IPS-20b (cell line): ENCODE data around the gene MRE11.

ENCODE experiments used
- H3K27ac ChIP-seq: one replicate; pipeline ENCODE4 v1.5.1; 2013; ENCODE audit warnings: low read length
- H3K27me3 ChIP-seq: 2 replicates; pipeline ENCODE4 v1.6.1; 2013; ENCODE audit warnings: mild to moderate bottlenecking, low read length, inconsistent platforms; ENCODE audit not compliant: insufficient read depth
- H3K36me3 ChIP-seq: 2 replicates; pipeline ENCODE4 v1.6.1; 2013; ENCODE audit warnings: low read depth, mild to moderate bottlenecking, inconsistent platforms, low read length, moderate library complexity; ENCODE audit not compliant: insufficient read depth
- H3K4me1 ChIP-seq: 2 replicates; pipeline ENCODE4 v1.6.1; 2013; ENCODE audit warnings: mild to moderate bottlenecking, control low read depth, inconsistent platforms, low read length, moderate library complexity; ENCODE audit not compliant: insufficient read depth
- H3K4me3 ChIP-seq: 2 replicates; pipeline ENCODE4 v1.5.1; 2013; ENCODE audit warnings: mild to moderate bottlenecking, low read length, inconsistent platforms
- H3K9ac ChIP-seq: 2 replicates; pipeline ENCODE4 v1.6.1; 2013; ENCODE audit warnings: low read depth, mild to moderate bottlenecking, inconsistent platforms, low read length, moderate library complexity
- H3K9me3 ChIP-seq: 2 replicates; pipeline ENCODE4 v1.6.1; 2013; ENCODE audit warnings: mild to moderate bottlenecking, low read depth, low read length, inconsistent platforms; ENCODE audit not compliant: insufficient read depth

Gene MRE11

DNA sequence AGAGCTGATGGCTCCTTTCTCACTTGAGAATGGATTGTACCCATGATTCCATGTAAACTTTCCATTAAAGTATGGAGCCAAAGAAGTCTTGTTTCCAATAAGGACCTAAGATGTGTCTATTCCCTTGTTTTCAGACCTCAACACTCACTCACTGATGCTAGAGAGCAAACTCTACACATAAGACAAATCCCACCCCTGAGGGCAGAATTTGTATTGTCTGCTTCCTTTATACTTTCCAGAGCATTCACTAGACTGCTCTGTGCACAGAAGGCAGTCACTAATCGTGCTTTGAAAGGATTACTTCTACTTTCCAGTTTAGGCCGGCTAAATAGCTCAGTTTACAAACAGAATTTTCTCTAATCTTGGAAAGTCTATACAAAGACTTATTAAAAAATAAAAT lies 6.5 kb upstream of the MRE11 start:
- peaks cover 25% of the 10 kb centered on the region for H3K36me3 ChIP-seq
- H3K27ac ChIP-seq: no peak overlapping the region
- H3K9ac ChIP-seq: no peak overlapping the region
- no peaks in the 10 kb centered on the region for H3K9me3 ChIP-seq
- H3K4me1 ChIP-seq: no peaks in the 10 kb centered on the region
- H3K4me3 ChIP-seq: no peak overlapping the region
- H3K27me3 ChIP-seq: no peaks in the 10 kb centered on the region

DNA sequence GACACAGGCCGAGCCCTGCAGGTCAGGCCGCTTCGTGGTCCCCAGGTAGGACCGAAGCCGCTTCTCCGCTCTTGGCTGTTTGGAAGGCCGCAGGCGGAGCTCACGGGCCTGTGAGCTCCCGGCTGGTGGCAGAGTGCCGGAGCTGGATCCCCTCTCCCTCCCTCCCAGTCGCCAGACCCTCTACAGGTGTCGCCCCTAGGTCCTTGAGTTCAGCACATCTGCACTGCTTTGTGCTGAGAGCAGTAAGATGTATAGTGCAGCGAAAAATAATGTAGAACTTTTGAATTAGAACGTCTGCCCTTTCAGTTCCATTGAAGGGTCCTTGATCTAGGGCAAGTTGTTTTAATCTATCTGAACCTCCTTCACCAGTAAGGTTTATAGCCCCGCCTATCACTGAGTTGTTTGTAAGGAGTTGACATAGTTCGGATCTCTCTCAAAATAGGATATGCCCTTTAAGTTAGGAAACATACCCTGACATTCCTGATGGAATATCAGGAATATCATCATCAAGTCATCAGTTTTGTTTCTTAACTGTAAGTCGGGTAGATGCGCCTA lies 559 bp upstream of the MRE11 start:
- H3K36me3 ChIP-seq: peaks cover 36% of the 10 kb centered on the region
- peak overlapping the region; percentile 95; the same call in 1 of the 2 replicates for H3K9ac ChIP-seq

GRCh38 chr11:94486068-94486467 lies 7.6 kb downstream of the MRE11 start:
- no peaks in the 10 kb centered on the region for H3K4me1 ChIP-seq
- no peaks in the 10 kb centered on the region for H3K27me3 ChIP-seq
- peaks cover 94% of the 10 kb centered on the region for H3K36me3 ChIP-seq
- no peak overlapping the region for H3K4me3 ChIP-seq
- H3K9me3 ChIP-seq: no peaks in the 10 kb centered on the region
- H3K27ac ChIP-seq: no peak overlapping the region
- H3K9ac ChIP-seq: no peak overlapping the region

More for the DNA sequence above, 559 bp upstream of the MRE11 start:
- Histone ChIP-seq H3K27ac (no peak overlapping the region), H3K27me3 (no peaks in the 10 kb centered on the region), H3K4me1 (peaks cover 2% of the 10 kb centered on the region; the same call in 1 of the 2 replicates), H3K9me3 (no peaks in the 10 kb centered on the region), H3K4me3 (peak overlapping the region; percentile 85)

- Histone ChIP-seq H3K27me3 (no peaks in the 10 kb centered on the region), H3K4me3 (no peak overlapping the region), H3K9me3 (no peaks in the 10 kb centered on the region), H3K27ac (no peak overlapping the region), H3K36me3 (peaks cover 92% of the 10 kb centered on the region), H3K9ac (no peak overlapping the region), H3K4me1 (no peaks in the 10 kb centered on the region)
These were observed 12.3 kb downstream of the MRE11 start for GRCh38 chr11:94481342-94481741.

DNA sequence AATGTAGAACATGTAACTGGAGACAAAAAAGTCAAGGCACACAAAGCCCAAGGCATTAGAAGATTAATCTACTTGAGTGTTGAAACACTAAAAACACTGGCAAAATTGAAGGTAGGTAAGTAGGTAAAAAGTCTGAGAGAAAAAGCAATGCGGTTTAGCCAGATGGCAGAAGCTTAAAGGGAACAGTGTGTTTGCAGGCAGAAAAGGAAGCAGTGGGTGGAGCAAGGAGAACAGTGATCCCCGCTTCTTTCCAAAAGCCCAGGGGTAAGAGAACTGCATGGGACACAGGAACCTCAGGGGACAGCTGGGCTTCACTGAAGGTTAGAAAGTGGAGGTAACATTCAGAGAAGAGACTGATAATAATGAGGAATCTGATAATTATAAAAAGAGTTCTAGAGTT lies 16.0 kb downstream of the MRE11 start:
- Histone ChIP-seq H3K36me3 (peaks cover 76% of the 10 kb centered on the region), H3K4me1 (peaks cover 20% of the 10 kb centered on the region), H3K9me3 (no peaks in the 10 kb centered on the region), H3K27ac (no peak overlapping the region), H3K4me3 (no peak overlapping the region), H3K27me3 (no peaks in the 10 kb centered on the region), H3K9ac (no peak overlapping the region)

DNA sequence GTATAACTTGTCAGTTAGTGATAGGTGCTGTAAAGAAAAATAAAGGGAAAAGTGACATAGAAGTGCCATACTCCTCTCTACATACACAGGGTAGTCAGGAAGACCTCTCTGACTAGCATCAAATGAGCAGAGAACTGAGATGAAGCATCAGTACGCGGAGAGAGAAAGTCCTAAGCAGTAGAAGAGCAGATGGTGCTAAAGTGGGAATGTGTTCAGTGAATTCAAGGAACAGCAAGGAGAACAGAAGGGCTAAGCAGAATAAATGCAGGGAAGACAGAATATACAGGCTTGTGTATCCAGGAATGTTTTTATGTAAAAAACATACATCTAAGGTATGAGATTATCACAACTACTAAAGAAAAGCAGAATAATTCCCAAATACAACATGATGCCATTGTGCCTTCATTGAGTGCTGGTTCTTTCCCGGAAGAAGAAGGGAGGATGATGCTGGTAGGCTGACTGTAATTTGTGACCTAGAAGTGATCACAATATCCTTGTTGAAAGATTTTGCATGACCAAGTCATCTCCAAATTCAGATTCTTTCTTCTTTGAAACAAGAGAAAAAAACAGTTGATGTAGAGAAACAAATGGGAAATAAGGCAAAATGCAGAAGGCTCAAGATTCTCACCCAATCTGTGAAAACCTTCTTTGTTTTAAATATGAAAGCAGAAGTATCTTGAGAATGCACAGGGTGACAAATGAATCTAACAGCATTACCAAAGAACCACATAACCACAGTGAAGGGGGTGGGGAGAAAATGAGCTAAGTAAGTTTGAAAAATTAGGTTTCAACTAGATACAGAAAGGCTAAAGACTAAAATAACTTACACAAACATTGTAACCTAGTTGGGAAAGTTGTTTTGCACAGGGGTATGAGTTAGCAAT lies 20.5 kb downstream of the MRE11 start:
- H3K27ac ChIP-seq: no peak overlapping the region
- H3K4me1 ChIP-seq: peaks cover 20% of the 10 kb centered on the region
- no peaks in the 10 kb centered on the region for H3K9me3 ChIP-seq
- H3K36me3 ChIP-seq: peaks cover 73% of the 10 kb centered on the region
- no peaks in the 10 kb centered on the region for H3K27me3 ChIP-seq
- H3K9ac ChIP-seq: peak overlapping the region; percentile 17; the same call in 1 of the 2 replicates
- peak overlapping the region; percentile 24; the same call in 1 of the 2 replicates for H3K4me3 ChIP-seq

DNA sequence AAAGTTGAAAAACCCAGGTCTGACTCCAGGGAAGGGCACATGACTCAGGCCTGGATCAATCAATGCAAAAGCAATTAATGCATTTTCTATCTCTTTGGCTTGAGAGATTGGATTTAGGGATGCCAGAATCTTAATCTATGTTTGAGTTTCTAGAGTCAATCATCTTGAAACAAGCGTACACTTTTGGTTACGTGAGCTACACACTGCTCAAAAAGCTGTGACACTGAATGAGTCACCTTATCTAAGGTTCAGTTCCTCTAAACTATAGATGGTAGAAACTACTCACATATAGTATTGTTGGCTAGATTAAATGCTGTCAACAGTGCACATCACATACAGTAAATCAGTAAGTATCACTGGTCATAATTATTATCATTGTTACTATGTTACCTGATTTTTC lies 24.2 kb downstream of the MRE11 start:
- Histone ChIP-seq H3K4me1 (peaks cover 15% of the 10 kb centered on the region), H3K27me3 (no peaks in the 10 kb centered on the region), H3K4me3 (no peak overlapping the region), H3K9ac (no peak overlapping the region), H3K9me3 (no peaks in the 10 kb centered on the region), H3K36me3 (peaks cover 72% of the 10 kb centered on the region), H3K27ac (no peak overlapping the region)

DNA sequence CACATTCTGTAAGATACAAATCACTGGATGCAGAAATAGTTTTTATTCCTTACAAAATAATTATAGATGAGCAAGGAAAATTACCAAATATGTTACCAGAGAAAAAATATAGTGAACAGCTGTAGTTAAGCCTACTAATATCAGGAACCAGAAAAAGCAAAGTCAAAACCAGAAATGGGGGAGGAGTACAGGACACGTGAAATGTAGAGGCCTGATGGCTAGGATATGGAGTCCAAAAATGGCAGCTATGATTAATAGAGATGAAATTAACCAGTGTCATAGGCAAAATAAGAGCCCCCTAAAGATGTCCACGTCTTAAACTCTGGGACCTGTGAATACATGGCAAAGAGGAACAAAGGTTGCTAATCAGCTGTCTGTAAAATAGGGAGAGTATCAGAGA lies 34.1 kb downstream of the MRE11 start:
- H3K9ac ChIP-seq: no peak overlapping the region
- H3K27me3 ChIP-seq: no peaks in the 10 kb centered on the region
- no peaks in the 10 kb centered on the region for H3K9me3 ChIP-seq
- H3K27ac ChIP-seq: no peak overlapping the region
- peaks cover 58% of the 10 kb centered on the region for H3K36me3 ChIP-seq
- H3K4me3 ChIP-seq: no peak overlapping the region
- no peaks in the 10 kb centered on the region for H3K4me1 ChIP-seq

GRCh38 chr11:94457118-94458029 lies 36.3 kb downstream of the MRE11 start:
- no peaks in the 10 kb centered on the region for H3K27me3 ChIP-seq
- H3K9ac ChIP-seq: no peak overlapping the region
- no peaks in the 10 kb centered on the region for H3K9me3 ChIP-seq
- H3K4me1 ChIP-seq: no peaks in the 10 kb centered on the region
- H3K4me3 ChIP-seq: no peak overlapping the region
- peaks cover 69% of the 10 kb centered on the region for H3K36me3 ChIP-seq
- no peak overlapping the region for H3K27ac ChIP-seq

DNA sequence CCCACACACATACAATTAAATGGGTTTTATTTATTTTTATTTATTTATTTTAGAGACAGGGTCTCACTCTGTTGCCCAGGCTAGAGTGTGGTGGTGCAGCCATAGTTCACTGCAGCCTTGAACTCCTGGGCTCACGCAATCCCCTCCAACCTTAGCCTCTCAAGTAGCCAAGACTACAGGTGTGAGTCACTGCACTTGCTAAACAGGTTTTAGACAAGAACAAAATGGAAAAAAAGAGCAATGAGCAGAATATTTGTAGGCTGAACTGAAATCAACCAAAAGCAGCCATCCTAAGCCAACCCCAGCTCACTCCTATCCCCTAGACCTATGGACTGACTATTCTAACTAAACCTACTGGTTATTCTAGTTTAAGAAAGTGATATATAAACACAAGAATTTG lies 37.8 kb downstream of the MRE11 start:
- no peak overlapping the region for H3K27ac ChIP-seq
- no peaks in the 10 kb centered on the region for H3K4me1 ChIP-seq
- H3K9me3 ChIP-seq: no peaks in the 10 kb centered on the region
- H3K36me3 ChIP-seq: peaks cover 65% of the 10 kb centered on the region
- no peak overlapping the region for H3K9ac ChIP-seq
- no peaks in the 10 kb centered on the region for H3K27me3 ChIP-seq
- no peak overlapping the region for H3K4me3 ChIP-seq

DNA sequence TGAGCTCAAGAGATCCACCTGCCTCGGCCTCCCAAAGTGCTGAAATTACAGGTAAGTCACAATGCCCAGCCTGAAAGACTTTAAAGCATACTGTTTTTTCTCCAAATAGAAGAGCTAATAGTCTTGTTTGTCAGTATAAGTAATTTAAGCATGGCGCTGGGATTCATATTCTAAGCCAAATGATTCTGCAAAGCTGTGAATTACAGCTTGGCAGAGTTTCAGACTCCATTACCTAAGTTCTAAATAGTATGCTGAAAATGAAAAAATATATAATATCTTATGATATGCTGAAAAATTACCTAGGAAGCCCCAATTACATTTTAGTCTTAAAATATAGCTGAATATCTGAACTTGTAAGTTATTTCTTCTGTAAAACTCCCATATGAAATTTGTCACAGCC lies 39.3 kb downstream of the MRE11 start:
- H3K4me3 ChIP-seq: no peak overlapping the region
- no peaks in the 10 kb centered on the region for H3K4me1 ChIP-seq
- H3K27me3 ChIP-seq: no peaks in the 10 kb centered on the region
- no peak overlapping the region for H3K9ac ChIP-seq
- peaks cover 49% of the 10 kb centered on the region for H3K36me3 ChIP-seq
- no peaks in the 10 kb centered on the region for H3K9me3 ChIP-seq
- H3K27ac ChIP-seq: no peak overlapping the region
